PC-9 (cell line): ENCODE measurements around the gene VRK1.

Experiments used
- EZH2 ChIP-seq: fragments of 200-600 bp; sonication (generic); IDR thresholded peaks from 2 replicates; pipeline ENCODE4 v1.8.0; 2017; ENCODE audit warnings: antibody characterized with exemption, low read depth
- TF ChIP-seq, protein P1 (sequence below): fragments of 200-600 bp; sonication (generic); conservative IDR thresholded peaks from 2 replicates; pipeline ENCODE4 v1.6.1; 2017; ENCODE audit warnings: mixed run types, antibody characterized with exemption, mild to moderate bottlenecking, moderate library complexity

DNA sequence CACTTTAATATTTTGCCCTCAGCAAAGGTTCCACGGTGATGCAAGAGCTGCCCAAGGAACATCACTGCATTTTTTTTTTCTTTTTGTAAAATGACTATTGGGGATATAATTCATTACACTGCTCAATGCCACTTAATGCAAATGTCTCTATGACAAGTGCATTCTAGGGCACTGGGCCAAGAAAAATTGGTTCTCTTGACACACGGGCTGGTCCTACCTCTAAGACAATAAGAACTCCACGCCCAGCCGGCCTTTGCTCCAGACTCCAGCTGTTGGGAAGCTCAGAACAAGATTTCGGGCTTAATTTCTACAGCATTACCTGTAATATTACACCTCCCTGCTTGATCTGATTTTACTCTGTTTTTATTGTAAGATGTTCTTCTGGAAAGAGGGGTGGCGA lies 48.8 kb upstream of the VRK1 start:
- TF ChIP-seq, protein P1, sequence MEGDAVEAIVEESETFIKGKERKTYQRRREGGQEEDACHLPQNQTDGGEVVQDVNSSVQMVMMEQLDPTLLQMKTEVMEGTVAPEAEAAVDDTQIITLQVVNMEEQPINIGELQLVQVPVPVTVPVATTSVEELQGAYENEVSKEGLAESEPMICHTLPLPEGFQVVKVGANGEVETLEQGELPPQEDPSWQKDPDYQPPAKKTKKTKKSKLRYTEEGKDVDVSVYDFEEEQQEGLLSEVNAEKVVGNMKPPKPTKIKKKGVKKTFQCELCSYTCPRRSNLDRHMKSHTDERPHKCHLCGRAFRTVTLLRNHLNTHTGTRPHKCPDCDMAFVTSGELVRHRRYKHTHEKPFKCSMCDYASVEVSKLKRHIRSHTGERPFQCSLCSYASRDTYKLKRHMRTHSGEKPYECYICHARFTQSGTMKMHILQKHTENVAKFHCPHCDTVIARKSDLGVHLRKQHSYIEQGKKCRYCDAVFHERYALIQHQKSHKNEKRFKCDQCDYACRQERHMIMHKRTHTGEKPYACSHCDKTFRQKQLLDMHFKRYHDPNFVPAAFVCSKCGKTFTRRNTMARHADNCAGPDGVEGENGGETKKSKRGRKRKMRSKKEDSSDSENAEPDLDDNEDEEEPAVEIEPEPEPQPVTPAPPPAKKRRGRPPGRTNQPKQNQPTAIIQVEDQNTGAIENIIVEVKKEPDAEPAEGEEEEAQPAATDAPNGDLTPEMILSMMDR: no peak
- no peak for TF ChIP-seq EZH2
